Measurements from ENCODE around the gene ALDH8A1.

The ALDH8A1 gene

DNA sequence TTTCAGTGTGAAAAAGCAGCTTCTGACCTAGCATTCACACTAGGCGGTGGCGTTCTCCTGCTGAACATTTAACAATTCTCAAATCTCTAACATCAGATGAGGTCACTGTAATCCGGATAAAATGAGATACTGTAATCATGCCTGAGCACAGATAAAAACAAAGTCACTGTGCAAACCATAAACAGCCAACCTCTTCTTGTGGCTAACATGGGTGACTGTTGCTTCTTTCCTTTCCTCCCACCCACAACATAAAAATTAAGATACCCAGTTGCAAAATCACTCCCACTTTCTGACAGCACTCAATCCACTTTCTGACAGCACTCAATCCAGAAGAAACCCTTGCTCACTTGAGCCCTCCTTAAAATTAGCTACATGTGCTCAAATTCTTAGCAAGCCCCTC lies 11.5 kb upstream of the ALDH8A1 start:
- TF ChIP-seq, protein P1, sequence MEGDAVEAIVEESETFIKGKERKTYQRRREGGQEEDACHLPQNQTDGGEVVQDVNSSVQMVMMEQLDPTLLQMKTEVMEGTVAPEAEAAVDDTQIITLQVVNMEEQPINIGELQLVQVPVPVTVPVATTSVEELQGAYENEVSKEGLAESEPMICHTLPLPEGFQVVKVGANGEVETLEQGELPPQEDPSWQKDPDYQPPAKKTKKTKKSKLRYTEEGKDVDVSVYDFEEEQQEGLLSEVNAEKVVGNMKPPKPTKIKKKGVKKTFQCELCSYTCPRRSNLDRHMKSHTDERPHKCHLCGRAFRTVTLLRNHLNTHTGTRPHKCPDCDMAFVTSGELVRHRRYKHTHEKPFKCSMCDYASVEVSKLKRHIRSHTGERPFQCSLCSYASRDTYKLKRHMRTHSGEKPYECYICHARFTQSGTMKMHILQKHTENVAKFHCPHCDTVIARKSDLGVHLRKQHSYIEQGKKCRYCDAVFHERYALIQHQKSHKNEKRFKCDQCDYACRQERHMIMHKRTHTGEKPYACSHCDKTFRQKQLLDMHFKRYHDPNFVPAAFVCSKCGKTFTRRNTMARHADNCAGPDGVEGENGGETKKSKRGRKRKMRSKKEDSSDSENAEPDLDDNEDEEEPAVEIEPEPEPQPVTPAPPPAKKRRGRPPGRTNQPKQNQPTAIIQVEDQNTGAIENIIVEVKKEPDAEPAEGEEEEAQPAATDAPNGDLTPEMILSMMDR (IDR thresholded peaks at IDR 0.05; ENCODE audit: insufficient read depth, low read length, poor library complexity, severe bottlenecking), result no peak
- no peaks in the 10 kb centered on the region for H3K36me3 ChIP-seq (ENCODE audit: control insufficient read depth, insufficient read depth, low read length)
- no peak for DNase-seq (ENCODE audit: extremely low read depth, insufficient read length)

GRCh38 chr6:134959603-134960002 lies 9.7 kb upstream of the ALDH8A1 start:
- TF ChIP-seq, protein P1 (IDR thresholded peaks at IDR 0.05; ENCODE audit: insufficient read depth, low read length, poor library complexity, severe bottlenecking), result no peak
- Histone ChIP-seq H3K4me3 (replicated peaks; ENCODE audit: low read depth, low read length) (no peak overlapping the region), H3K27me3 (replicated peaks; ENCODE audit: control insufficient read depth, insufficient read depth, low read length) (no peaks in the 10 kb centered on the region), H3K36me3 (ENCODE audit: control insufficient read depth, insufficient read depth, low read length) (no peaks in the 10 kb centered on the region)
- DNase-seq (ENCODE audit: extremely low read depth, insufficient read length), result no peak

More for the DNA sequence above, 11.5 kb upstream of the ALDH8A1 start:
- H3K4me3 ChIP-seq (replicated peaks; ENCODE audit: low read depth, low read length), result no peak overlapping the region
- no peaks in the 10 kb centered on the region for H3K27me3 ChIP-seq (replicated peaks; ENCODE audit: control insufficient read depth, insufficient read depth, low read length)

GRCh38 chr6:134956676-134957075 lies 6.8 kb upstream of the ALDH8A1 start:
- Histone ChIP-seq H3K27me3 (replicated peaks; ENCODE audit: control insufficient read depth, insufficient read depth, low read length) (no peaks in the 10 kb centered on the region), H3K4me3 (replicated peaks; ENCODE audit: low read depth, low read length) (no peak overlapping the region), H3K36me3 (ENCODE audit: control insufficient read depth, insufficient read depth, low read length) (no peaks in the 10 kb centered on the region)
- DNase-seq (ENCODE audit: extremely low read depth, insufficient read length), result no peak
- TF ChIP-seq, protein P1 (IDR thresholded peaks at IDR 0.05; ENCODE audit: insufficient read depth, low read length, poor library complexity, severe bottlenecking), result no peak

DNA sequence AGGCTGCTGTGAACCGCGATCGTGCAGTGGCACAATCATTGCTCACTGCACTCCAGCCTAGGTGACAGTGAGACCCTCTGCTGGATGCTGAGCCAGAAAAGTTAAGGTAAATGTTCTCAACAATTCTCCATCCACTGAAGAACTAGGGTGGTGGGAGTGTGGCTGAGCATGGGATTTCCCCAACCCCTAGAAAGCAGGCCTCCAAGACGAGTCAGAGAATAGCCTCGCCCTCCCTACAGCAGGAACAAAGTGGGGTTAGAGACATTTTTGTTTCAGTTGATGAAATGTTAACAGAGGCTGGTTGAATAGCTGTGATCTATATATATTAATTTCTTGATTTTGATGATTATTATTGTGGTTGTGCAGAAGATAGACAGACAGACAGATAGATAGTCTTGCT lies 6.1 kb upstream of the ALDH8A1 start:
- TF ChIP-seq, protein P1 (IDR thresholded peaks at IDR 0.05; ENCODE audit: insufficient read depth, low read length, poor library complexity, severe bottlenecking), result no peak
- no peak for DNase-seq (ENCODE audit: extremely low read depth, insufficient read length)
- Histone ChIP-seq H3K27me3 (replicated peaks; ENCODE audit: control insufficient read depth, insufficient read depth, low read length) (no peaks in the 10 kb centered on the region), H3K36me3 (ENCODE audit: control insufficient read depth, insufficient read depth, low read length) (no peaks in the 10 kb centered on the region), H3K4me3 (replicated peaks; ENCODE audit: low read depth, low read length) (no peak overlapping the region)

- Histone ChIP-seq H3K4me3 (replicated peaks; ENCODE audit: low read depth, low read length) (no peak overlapping the region), H3K36me3 (ENCODE audit: control insufficient read depth, insufficient read depth, low read length) (no peaks in the 10 kb centered on the region), H3K27me3 (replicated peaks; ENCODE audit: control insufficient read depth, insufficient read depth, low read length) (no peaks in the 10 kb centered on the region)
- TF ChIP-seq, protein P1 (IDR thresholded peaks at IDR 0.05; ENCODE audit: insufficient read depth, low read length, poor library complexity, severe bottlenecking), result no peak
- no peak for DNase-seq (ENCODE audit: extremely low read depth, insufficient read length)
Observed at GRCh38 chr6:134954272-134955000, 4.5 kb upstream of the ALDH8A1 start.

All from GM06990 (cell line).